Measurements from ENCODE around the gene RGS5.

RGS5 gene

GRCh38 chr1:163141556-163141955, 61.2 kb downstream of the RGS5 start:
- no peak for DNase-seq

DNA sequence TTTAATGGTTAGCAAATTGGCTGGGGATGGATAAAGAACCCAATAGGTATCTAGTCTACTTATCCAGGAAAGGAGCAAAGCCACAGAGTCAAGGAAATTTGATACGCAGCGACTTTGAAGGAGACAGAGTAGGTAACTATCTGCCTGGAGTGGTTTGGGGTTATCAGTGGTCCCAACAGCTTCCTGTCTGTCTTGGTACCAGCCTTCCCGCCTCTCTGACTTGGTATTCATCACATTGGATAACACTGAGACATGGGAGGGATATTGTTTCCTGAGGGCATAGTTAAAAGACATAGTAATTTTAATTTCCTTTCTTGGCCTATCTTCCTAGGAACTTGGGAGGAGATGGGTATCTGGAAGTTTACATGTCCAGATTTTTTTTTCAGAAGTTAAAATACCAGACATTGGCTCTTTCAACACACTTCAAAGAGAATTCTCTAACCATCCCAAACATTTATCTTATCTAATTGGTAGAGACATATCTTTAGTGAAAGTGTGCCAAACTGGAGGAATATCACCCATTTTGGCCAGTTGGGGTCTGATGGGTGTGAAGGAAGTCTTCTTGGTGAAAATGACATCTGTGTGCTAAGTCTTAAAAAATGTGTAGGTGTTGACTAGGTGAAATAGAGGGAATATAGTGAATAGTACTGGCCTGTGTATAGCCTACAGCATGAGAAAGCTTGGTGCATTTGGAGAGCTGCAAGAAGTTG, 65.0 kb downstream of the RGS5 start:
- DNase-seq: no peak

DNA sequence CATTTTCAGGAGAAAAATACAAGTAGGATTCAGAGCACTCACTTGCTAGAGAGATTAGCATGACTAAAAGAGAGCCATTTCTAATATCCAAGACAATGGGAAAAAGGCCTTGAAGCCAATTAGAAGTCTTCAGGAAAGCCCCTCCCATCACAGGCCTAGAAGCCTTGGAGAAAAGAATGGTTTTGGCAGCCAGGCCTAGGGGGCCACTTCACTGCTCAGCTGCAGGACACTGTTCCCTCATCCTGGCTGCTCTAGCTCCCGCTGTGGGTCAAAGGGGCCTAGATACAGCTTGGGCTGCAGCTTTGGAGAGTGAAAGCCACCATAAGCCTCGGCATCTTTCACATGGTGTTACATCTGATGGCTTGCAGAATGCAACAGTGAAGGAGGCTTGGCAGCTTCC, 70.7 kb downstream of the RGS5 start:
- no peak for DNase-seq

GRCh38 chr1:163130225-163130856, 72.4 kb downstream of the RGS5 start:
- DNase-seq: no peak

DNA sequence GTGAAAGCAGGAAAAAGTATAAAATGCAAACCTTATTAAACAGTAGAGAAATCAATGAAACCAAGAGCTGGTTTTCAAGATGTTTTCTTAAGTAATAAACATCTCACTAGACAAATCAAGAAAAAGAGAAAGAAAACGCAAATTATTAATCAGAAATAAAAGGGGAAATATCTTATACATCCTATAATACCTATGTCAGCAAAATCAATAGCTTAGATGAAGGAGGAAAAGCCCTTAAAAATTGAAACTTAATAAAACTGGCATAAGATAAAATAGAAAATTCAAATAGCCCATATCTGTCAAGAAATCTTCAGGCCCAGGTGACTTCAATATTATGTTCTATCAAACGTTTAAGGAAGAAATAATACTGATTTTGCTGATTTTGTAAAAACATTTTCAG, 74.4 kb downstream of the RGS5 start:
- DNase-seq: no peak

GRCh38 chr1:163124812-163125211, 77.9 kb downstream of the RGS5 start:
- no peak for DNase-seq

DNA sequence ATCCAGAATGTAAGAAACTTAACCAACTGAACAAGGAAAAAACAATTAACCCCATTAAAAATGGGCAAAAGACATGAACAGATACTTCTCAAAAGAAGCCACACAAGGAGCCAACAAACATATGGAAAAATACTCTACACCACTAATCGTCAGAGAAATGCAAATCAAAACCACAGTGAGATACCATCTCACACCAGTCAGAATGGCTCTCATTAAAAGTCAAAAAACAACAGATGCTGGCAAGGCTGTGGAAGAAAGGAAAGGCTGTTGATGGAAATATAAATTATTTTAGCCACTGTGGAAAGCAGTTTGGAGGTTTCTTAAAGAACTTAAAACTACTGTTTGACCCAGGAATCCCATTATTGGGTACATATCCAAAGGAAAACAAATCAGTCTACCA, 82.3 kb downstream of the RGS5 start:
- DNase-seq: no peak

- DNase-seq: no peak
Measured at GRCh38 chr1:163119707-163120106, 83.0 kb downstream of the RGS5 start.

DNA sequence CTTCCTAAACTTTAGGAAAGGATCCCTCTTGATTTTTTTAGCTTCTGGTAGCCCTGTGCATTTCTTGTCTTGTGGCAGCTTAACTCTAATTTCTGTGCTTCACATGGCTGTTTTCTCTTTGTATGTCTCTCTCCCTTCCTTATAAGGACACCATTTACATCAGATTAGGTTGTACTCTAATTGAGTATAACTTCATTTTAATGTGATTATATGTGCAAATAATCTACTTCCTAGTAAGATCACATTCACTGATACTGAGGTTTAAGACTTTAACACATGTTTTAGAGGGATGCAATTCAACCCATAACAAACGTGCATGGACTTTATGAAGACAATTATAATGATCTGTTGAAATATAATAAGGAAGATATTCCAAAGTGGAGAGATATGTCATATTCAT, 86.8 kb downstream of the RGS5 start:
- DNase-seq: no peak

DNA sequence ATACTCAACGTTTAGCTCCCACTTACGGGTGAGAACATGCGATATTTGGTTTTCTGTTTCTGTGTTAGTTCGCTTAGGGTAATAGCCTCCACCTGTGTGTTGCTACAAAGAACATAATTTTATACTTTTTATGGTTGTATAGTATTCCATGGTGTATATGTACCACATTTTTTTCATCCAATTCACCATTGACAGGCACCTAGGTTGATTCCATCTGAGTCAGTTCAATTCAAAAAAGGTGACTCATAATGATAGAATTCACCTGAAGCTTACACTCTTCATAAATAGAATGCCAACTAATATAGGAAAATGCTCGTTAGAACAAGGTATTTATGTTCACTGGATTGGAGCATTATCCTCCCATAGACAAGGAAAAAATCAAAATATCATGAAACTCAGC, 95.1 kb downstream of the RGS5 start:
- DNase-seq: no peak

DNA sequence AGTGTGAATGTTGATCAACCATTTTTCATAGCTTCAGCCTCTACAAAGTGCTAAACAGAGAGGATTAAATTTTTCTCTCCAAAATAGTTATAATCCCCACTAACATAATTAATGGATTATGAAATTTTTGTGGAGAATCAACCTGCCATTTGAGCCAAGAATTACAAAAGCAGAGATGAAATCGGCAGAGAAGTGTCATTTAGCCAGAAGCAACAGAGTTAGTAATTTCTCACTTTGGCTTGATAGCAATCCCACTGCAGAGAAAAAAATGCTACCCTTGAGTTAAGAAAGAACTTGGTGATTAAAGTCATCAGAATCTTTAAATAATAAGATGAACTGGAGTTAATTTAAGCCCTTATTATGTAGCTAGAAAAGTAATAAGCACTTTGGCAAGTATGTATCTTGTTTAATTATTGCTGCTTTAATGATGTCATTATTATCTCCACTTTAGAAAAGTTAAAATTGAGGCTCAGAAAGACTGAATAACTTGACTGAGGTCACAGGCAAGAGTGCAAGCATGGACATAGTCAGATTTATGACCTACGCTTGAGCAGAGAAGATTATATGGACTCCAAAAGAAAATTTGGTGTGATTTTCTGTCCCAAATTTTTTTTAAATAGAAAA, 96.2 kb downstream of the RGS5 start:
- DNase-seq: no peak

DNA sequence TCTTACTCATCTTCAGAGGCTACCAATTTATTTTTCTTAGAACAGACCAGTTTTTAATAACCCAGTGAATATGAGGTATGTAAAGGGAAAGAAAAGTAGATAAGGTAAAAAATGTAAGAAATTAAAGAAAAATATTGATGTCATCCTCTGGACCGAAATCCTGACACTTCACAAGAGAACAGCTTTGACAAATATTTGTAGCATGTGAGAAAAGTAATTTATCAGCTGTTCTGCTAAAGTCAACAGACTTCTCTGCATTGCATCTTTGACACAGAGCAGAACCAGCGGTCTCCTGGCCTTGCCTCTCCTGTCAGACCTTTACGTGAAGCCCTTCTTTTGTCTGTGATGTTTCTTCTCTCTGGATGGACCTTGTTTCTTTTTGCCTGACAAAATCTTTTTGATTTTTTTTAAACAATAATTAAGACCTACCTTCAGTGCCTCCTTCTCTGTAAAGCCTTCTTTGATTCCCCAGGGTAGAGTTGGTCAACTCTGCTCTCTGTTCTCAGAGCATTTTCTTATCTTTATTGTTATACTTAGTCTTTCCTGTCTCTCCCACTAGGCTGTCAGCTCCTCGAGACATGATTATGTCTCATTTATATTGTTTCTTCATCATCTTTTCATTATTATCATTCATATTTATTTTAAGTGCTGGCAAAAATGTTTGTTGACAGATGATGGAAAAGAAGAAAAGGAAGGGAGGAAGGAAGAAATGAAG, 98.2 kb downstream of the RGS5 start:
- DNase-seq: no peak

GRCh38 chr1:163102590-163102989, 100.1 kb downstream of the RGS5 start:
- no peak for DNase-seq

GRCh38 chr1:163095213-163095612, 107.5 kb downstream of the RGS5 start:
- DNase-seq: no peak

DNA sequence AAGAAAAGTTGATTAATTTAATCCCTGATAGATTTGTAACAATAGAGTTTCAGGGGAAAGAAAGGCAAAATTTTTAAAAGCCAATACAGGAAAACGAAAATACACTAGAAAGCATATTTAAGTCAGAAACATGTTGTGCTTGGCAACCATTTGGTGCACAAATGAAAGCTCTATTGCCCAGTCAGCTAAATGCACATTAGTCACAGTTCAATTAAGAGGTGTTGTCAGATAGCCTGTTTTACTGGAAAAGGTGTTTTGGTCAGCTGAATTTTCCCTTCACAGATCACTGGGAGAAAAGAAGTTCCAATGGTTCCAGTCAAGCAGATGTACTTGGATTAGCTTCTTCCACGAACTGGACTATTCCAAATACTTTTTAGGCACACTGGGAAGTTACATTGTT, 108.1 kb downstream of the RGS5 start:
- DNase-seq: no peak

- no peak for DNase-seq
Measured at GRCh38 chr1:163094182-163094581, 108.5 kb downstream of the RGS5 start.

DNA sequence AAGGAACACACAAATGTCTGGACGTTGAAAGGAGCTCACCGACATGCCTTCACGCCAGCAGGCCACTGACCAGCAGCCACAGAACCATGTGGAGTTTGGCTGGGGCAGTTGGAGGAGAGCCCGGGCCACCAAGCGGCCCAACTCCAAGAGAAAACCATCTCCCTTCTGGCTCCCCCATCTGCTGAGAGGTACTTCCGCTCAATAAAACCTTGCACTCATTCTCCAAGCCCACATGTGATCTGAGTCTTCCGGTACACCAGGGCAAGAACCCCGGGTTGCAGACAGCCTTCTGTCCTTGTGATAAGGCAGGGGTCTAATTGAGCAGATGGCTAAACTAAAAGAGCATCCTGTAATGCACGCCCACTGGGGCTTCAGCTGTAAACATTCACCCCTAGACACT, 109.1 kb downstream of the RGS5 start:
- DNase-seq: no peak

GRCh38 chr1:163093169-163093568, 109.5 kb downstream of the RGS5 start:
- no peak for DNase-seq

All from stimulated activated naive CD4-positive, alpha-beta T cell treated with Interleukin-2 at 50 U/mL for 16 hours (primary cell).